Nephron (organoid): ENCODE measurements around the gene PKP4.

ENCODE experiments used
- H3K27ac Mint-ChIP-seq, 3 experiments: 2 replicates each; pipeline ENCODE4 v1.8.0; 2020; ENCODE audit warnings: mixed read lengths in 3 of 3, mild to moderate bottlenecking in 2 of 3, moderate library complexity in 1 of 3
- H3K27me3 Mint-ChIP-seq: 2 replicates; pipeline ENCODE4 v1.8.0; 2021; ENCODE audit warnings: low read depth, mild to moderate bottlenecking, moderate library complexity, mixed read lengths
- H3K36me3 Mint-ChIP-seq: 2 replicates; pipeline ENCODE4 v1.8.0; 2020; ENCODE audit warnings: low read depth, mixed read lengths
- H3K4me1 Mint-ChIP-seq: 2 replicates; pipeline ENCODE4 v1.8.0; 2020; ENCODE audit warnings: mixed read lengths
- H3K4me3 Mint-ChIP-seq, 3 experiments: 2 replicates each; pipeline ENCODE4 v1.8.0; 2020; ENCODE audit warnings: mild to moderate bottlenecking in 3 of 3, mixed read lengths in 3 of 3, moderate library complexity in 2 of 3
- H3K9me3 Mint-ChIP-seq: 2 replicates; pipeline ENCODE4 v1.8.0; 2020; ENCODE audit warnings: mixed read lengths
- TF ChIP-seq, protein P1 (sequence below), 3 experiments: fragments of 200-600 bp; sonication (generic); IDR thresholded peaks; one replicate each; pipeline ENCODE4 v1.5.0; 2021; ENCODE audit warnings: antibody characterized with exemption in 3 of 3; ENCODE audit not compliant: unreplicated experiment in 3 of 3

Gene PKP4

DNA sequence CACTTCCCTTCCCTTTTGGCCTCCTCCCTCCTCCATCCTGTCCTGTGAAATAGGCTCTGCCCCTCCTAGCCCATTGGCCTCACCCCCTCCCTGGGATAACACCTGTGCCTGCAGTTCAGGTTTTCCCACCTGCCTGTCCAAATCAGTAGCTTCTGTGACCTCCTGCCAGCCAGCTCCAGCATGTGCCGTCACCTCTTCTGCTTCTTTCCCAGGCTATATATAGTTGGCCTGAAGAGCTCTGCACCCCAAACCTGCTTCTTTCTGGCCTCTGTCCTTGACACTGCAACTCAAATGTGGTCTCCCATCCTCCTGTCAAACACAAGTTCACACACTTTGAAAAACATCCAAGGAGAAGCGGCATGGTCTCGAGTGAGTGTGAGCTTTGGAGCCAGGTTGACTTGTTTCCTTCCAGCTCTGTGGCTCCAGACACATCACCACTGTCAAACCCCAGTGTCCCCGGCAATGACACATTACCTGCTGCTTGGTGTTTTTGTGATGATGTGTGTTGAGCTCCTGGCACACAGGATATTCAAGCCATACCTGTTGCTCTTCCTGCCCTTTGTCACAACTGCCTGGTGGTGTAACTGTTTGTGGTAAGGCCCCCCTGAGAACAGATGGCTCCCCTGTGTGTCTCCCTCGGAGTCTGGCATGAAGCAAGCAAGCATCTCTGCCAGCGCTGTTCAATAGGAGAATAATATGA, 194.8 kb downstream of the PKP4 start:
- no peak overlapping the region for H3K27ac Mint-ChIP-seq
- peaks cover 14% of the 10 kb centered on the region for H3K36me3 Mint-ChIP-seq
- no peak overlapping the region for H3K4me3 Mint-ChIP-seq

DNA sequence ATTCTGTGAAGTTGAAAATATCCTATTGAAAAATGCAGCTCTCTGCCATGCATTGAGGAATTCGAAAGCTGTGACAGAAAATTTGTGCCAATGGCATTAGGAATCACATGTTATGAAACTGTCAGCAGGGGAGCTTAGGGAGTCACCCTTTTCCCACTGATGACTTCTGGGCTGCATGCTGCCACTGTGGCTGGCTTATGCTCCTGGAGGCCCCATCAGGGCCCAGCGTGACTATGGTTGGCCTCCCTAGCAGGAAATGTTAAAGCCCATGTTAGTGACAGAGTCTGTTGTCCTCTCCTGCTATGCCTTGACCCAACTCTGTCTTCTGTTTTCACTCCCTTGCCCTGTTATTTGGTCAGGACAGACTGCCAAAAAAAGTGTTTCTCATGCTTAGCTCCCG, 198.9 kb downstream of the PKP4 start:
- Mint-ChIP-seq H3K4me3 (no peak overlapping the region), H3K9me3 (no peaks in the 10 kb centered on the region), H3K36me3 (peaks cover 23% of the 10 kb centered on the region), H3K4me1 (peaks cover 17% of the 10 kb centered on the region), H3K27me3 (peaks cover 4% of the 10 kb centered on the region), H3K27ac (peak overlapping the region in 2 of 3 experiments; percentile 10 to 48)
- TF ChIP-seq, protein P1, sequence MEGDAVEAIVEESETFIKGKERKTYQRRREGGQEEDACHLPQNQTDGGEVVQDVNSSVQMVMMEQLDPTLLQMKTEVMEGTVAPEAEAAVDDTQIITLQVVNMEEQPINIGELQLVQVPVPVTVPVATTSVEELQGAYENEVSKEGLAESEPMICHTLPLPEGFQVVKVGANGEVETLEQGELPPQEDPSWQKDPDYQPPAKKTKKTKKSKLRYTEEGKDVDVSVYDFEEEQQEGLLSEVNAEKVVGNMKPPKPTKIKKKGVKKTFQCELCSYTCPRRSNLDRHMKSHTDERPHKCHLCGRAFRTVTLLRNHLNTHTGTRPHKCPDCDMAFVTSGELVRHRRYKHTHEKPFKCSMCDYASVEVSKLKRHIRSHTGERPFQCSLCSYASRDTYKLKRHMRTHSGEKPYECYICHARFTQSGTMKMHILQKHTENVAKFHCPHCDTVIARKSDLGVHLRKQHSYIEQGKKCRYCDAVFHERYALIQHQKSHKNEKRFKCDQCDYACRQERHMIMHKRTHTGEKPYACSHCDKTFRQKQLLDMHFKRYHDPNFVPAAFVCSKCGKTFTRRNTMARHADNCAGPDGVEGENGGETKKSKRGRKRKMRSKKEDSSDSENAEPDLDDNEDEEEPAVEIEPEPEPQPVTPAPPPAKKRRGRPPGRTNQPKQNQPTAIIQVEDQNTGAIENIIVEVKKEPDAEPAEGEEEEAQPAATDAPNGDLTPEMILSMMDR (IDR thresholded peaks at IDR 0.05; ENCODE audit: unreplicated experiment in 3 of 3) = no peak

More for the DNA sequence above, 194.8 kb downstream of the PKP4 start:
- Mint-ChIP-seq H3K9me3 (no peaks in the 10 kb centered on the region), H3K27me3 (peaks cover 3% of the 10 kb centered on the region), H3K4me1 (peaks cover 19% of the 10 kb centered on the region)
- TF ChIP-seq, protein P1 (IDR thresholded peaks at IDR 0.05; ENCODE audit: unreplicated experiment in 3 of 3) = no peak

DNA sequence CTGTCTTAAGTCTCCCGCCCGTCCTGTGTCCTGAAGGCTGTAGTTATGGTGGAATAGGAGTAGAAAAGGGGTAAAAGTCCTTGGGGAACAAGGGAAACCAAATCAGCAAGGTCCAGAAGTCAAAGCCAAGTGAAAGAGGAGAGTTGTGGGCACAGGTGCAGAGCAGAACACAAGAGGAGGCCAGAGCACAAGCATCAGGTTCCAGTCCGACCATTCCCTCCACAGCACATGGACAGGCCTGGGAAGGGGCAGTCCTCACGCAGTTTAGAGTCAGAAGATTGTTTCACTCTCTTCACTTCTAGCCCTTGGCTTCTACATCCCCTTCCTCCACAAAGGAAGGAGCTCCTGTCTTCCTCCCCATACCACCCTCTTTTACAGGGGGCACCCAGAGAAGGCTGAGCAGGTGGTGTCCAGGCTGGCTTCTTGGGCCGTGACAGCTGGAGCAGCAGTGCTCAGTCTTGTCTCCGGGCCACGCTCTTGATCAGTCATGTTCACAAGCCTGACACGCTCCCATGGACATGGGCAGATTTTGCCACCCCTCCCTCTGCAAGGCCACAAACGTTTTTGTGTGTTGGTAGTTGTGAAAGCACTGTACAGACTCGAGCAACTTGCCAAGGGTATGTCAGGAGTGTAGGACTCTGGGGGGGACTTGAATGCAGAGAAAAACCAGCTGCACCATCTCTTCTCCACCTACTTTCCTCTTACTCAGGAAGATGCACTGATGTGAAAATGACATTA, 199.9 kb downstream of the PKP4 start:
- Mint-ChIP-seq H3K27me3 (peaks cover 4% of the 10 kb centered on the region), H3K27ac (peak overlapping the region in 1 of 3 experiments; percentile 10), H3K4me3 (no peak overlapping the region), H3K4me1 (peaks cover 17% of the 10 kb centered on the region), H3K36me3 (peaks cover 20% of the 10 kb centered on the region), H3K9me3 (no peaks in the 10 kb centered on the region)
- TF ChIP-seq, protein P1 (IDR thresholded peaks at IDR 0.05; ENCODE audit: unreplicated experiment in 3 of 3) = no peak

DNA sequence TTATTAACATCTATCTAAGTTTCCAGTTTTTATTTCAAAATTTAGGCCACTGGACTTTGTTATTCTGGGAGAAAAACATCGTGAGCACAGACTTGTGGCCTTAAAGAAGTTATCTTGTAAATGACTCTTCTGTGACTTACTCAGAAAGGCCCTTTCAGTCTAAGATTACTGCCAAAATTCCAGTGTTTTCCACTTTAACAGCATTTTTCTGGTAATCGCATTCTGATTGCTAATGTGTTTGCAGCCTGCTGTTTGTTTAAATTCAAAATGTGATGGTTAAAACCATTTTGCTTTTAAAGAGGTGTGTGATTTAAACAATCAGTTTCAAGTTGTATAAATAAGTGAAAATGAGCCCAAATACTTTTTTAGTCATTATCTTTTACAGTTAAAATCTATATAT, 201.6 kb downstream of the PKP4 start:
- H3K36me3 Mint-ChIP-seq = peaks cover 15% of the 10 kb centered on the region
- TF ChIP-seq, protein P1 (IDR thresholded peaks at IDR 0.05; ENCODE audit: unreplicated experiment in 3 of 3) = no peak
- H3K4me3 Mint-ChIP-seq = no peak overlapping the region
- H3K4me1 Mint-ChIP-seq = peaks cover 17% of the 10 kb centered on the region
- no peak overlapping the region for H3K27ac Mint-ChIP-seq
- H3K27me3 Mint-ChIP-seq = peaks cover 4% of the 10 kb centered on the region
- no peaks in the 10 kb centered on the region for H3K9me3 Mint-ChIP-seq

DNA sequence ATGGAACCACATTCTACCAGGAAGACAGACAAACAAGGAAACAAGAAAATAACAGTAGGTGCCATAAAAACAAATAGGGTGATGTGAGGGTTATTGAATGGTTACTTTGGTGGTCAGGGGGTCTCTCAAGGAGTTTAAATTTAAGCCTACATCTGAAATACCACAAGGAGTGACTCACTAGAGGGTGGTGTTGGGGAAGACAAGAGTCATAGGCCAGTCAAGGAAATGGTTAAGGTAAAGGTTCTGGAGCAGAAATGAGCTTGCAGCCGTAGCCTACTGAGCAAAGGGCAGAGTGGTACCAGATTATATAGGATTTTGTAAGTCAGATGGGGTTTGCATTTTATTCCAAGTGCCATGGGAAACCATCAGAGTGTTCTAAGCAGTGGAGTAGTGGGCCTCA, 202.7 kb downstream of the PKP4 start:
- peaks cover 12% of the 10 kb centered on the region for H3K36me3 Mint-ChIP-seq
- H3K4me1 Mint-ChIP-seq = peaks cover 17% of the 10 kb centered on the region
- no peaks in the 10 kb centered on the region for H3K9me3 Mint-ChIP-seq
- H3K27ac Mint-ChIP-seq = no peak overlapping the region
- H3K4me3 Mint-ChIP-seq = no peak overlapping the region
- TF ChIP-seq, protein P1 (IDR thresholded peaks at IDR 0.05; ENCODE audit: unreplicated experiment in 3 of 3) = no peak
- peaks cover 4% of the 10 kb centered on the region for H3K27me3 Mint-ChIP-seq
